ENCODE data around the gene SNRNP70.
"Not testable (repeated sequence)": the region's sequence is repeated elsewhere in the genome, so short reads cannot be mapped to it uniquely, and the experiment has no call there.

The SNRNP70 gene

DNA sequence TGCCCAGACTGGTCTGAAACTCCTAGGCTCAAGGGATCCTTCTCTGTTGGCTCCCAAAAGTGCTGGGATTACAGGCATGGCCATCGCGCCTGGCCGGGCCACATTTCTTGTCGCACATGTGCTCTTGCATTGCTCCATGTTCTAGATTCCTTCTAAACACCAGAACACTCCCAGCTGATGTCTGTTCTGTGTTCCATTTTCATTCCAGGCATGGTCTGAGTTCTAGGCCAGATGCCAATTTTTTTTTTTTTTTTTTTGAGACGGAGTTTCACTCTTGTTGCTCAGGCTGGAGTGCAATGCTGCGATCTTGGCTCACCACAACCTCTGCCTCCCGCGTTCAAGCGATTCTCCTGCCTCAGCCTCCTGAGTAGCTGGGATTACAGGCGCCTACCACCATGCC lies 36.6 kb downstream of the SNRNP70 start:
- DNase-seq, result not testable (repeated sequence)

GRCh38 chr19:49123285-49123684 lies 38.0 kb downstream of the SNRNP70 start:
- DNase-seq, result not testable (repeated sequence)

DNA sequence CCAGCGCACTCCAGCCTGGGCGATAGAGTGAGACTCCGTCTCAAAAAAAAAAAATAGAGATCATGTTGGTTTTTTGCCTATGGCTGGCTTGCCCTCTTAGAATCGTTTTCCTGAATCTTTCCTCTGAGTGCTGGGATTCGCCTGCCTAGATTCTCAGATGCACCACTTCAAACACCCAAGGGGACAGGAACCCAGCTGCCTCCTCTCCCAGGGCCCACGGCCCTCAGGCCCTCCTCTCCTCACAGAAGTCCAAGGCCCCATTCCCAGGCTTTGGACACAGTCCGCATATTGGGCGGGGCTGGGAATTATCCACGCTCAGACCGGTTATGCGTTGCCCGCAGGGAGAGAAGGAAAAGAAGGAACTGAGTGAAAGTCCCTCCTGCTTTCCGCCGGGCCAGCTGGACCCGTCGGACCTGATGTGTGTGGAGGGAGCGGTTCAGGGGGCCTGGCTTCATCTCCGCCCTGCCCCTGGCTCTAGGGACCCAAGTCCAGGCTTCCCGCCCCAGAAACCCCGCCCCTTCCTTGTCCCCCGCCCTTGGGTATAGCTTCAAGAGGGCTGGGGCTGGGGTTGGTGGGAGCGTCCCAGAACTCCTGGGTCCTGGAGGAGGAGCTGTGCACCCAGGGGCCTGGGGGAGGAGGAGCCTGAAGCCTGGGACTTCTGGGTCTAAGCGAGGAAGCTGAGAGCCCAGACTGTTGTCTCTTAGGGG lies 39.9 kb downstream of the SNRNP70 start:
- DNase-seq, result no peak

- DNase-seq, result no peak
Measured at GRCh38 chr19:49126575-49126974, 41.3 kb downstream of the SNRNP70 start.

GRCh38 chr19:49127225-49127624 lies 42.0 kb downstream of the SNRNP70 start:
- DNase-seq, result not testable (repeated sequence)

DNA sequence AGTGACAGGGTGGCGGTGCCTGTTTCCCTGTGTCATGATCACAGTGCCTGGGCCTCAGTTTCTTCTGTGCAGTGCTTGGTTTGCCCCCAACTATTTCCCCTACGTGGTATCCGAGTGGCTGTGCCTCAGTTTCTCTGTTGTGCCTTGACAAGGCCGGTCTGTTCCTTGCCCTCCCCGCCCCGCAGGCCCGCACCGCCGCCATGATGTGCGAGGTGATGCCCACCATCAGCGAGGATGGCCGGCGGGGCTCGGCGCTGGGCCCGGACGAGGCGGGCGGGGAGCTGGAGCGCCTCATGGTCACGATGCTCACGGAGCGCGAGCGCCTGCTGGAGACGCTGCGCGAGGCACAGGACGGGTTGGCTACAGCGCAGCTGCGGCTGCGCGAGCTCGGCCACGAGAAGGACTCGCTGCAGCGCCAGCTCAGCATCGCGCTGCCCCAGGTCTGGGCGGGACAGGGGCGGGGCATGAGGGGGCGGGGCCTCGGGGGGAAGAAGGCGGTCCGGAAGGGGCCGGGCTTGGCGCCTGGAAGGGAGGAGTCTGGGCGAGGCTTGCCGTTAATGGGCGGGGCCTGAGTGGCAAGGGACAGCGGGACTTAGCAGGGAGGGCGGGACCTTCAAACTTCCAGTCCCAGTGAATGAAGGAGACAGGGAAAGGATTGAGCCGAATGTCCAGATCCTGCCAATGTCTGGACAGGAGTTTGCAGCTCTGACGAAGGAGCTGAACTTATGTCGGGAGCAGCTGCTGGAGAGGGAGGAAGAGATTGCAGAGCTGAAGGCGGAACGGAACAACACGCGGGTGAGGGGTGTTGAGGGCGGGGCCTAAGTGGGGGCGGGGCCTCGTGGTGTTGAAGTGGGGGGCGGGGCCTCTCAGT lies 42.7 kb downstream of the SNRNP70 start:
- peak; percentile 93 to 100 (median 98) for DNase-seq

DNA sequence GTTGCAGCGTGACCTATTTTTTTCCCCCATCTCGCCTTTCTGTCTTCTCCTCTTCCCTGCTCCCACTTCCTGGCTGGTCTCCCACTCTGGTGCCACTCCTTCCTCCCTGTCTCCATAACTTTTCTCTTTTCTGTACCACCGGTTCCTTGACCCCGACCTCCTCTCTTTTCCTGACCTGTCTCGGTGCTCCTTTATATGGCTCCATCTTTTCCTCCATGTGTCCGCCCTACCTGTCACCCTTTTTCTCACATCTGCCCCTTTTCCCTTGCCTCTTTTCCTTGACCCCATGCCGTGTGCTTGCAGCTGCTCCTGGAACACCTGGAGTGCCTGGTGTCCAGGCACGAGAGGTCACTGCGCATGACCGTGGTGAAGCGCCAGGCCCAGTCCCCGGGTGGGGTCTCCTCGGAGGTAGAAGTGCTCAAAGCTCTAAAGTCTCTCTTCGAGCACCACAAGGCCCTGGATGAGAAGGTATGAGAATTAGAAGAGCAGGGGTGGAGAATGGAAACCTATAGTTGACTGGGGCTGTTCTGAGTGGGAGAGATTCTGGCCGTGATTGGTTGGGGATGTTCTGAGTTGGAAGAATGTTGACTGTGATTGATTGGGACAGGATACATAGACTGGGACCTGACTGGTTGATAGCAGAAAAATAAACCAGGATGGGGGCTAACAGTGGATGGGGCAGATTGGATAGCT lies 43.4 kb downstream of the SNRNP70 start:
- peak in 1 of 3 experiments; percentile 79 for DNase-seq

DNA sequence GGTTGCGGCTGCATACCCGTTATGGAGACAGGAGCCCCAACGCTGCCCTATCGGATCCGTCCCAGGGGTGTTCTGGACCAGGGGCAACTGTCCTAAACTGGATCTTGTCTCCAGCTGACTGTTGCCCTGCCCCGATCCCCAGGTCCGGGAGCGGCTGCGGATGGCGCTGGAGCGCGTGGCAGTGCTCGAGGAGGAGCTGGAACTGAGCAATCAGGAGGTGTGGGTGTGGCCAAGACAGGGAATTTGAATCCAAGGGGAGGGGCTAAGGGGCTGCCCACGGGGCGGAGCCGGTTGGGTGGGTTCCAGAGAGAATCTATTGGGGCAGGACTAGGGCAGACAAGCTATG lies 44.0 kb downstream of the SNRNP70 start:
- DNase-seq, result peak in 1 of 3 experiments; percentile 74

GRCh38 chr19:49130325-49130724 lies 45.1 kb downstream of the SNRNP70 start:
- no peak for DNase-seq

GRCh38 chr19:49132974-49133609 lies 47.8 kb downstream of the SNRNP70 start:
- peak; percentile 71 to 90 (median 76) for DNase-seq

DNA sequence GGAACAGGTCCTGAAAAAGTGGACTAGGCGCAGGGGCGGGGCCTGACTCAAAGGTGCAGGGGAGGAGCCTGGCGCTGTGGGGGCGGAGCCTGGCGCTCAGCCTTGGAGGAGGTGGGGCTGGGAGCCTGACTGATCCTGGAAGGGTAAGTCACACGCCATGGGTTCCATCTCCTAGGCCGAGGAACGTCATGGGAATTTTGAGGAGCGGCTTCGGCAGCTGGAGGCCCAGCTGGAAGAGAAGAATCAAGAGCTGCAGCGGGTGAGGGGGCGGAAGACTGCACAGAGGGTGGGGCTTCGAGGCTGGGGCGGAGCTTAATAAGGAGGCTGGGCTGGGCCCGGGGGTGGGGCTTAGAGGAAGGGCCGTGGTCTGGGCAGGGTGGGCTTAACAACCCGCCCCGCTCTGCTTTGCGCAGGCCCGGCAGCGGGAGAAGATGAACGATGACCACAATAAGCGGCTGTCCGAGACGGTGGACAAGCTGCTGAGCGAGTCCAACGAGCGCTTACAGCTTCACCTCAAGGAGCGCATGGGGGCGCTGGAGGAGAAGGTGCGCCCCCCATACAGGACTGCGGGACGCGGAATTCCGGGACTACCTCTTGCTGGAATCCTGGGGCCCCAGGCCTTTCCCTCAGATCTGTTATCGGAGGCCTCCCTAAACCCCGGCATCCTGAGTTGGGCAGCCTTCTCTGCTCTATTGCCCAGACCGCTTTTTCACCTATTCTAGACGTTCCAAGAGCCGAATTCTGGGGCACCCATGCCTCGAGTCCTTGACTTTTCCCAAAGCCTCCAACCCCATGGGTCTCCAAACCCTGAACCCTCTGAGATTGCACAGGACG lies 48.6 kb downstream of the SNRNP70 start:
- DNase-seq, result peak; percentile 68 to 88 (median 76)

DNA sequence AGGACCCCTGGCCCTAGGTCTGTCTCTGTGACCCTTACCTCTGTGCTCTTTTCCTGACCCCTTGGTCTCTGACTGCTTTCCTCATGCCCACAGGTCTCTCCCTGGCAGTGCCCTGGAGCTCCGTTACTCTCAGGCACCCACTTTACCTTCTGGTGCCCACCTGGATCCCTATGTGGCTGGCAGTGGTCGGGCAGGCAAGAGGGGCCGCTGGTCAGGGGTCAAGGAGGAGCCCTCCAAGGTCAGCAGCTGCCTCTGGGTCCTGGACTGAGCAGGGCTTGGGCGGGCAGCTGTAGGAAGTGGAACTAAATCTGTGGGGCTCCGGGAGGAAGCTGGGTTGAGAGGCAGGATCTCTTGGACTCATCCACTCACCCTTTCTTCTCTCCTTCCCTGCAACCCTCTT lies 50.4 kb downstream of the SNRNP70 start:
- DNase-seq, result no peak

GRCh38 chr19:49136771-49137171 lies 51.5 kb downstream of the SNRNP70 start:
- no peak for DNase-seq

DNA sequence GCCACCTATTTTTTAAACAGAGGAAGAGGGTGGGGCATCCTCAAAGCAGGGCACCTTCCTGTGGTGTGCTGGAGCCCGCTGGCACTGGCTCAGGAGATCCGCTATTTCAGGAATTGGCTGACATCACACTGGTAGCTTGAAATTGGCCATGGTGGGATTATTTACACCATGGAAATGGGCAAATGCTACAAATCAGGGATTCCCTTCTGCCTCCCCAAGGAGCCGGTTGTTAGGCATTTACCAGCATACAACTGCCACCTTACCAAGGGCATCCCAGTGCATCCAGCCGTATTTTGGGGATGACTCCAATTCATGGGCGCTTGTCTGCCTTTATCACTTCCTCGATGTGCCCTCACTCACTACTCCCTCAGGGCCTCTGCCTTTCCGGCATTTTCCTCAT lies 55.7 kb downstream of the SNRNP70 start:
- no peak for DNase-seq

GRCh38 chr19:49141352-49141751 lies 56.1 kb downstream of the SNRNP70 start:
- DNase-seq, result no peak

DNA sequence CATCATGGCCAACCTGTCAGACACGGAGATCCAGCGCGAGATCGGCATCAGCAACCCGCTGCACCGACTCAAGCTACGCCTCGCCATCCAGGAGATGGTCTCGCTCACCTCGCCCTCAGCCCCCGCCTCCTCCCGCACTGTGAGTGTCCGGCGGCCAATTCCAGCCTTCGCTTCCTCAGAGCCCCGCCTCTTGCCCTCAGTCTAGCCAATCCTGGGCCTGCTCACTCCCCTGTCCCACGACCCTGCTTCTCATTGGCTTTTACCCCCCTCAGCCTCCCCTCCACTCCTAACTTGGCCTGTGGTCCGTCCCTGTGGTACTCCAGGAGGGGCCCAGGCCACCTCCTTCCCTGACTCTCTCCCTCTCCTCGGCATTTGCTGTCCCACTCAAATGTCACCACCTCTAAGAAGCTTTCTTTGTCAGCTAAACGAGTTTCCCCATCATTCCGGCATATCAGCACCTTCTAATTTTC lies 57.6 kb downstream of the SNRNP70 start:
- peak in 1 of 3 experiments; percentile 24 for DNase-seq

DNA sequence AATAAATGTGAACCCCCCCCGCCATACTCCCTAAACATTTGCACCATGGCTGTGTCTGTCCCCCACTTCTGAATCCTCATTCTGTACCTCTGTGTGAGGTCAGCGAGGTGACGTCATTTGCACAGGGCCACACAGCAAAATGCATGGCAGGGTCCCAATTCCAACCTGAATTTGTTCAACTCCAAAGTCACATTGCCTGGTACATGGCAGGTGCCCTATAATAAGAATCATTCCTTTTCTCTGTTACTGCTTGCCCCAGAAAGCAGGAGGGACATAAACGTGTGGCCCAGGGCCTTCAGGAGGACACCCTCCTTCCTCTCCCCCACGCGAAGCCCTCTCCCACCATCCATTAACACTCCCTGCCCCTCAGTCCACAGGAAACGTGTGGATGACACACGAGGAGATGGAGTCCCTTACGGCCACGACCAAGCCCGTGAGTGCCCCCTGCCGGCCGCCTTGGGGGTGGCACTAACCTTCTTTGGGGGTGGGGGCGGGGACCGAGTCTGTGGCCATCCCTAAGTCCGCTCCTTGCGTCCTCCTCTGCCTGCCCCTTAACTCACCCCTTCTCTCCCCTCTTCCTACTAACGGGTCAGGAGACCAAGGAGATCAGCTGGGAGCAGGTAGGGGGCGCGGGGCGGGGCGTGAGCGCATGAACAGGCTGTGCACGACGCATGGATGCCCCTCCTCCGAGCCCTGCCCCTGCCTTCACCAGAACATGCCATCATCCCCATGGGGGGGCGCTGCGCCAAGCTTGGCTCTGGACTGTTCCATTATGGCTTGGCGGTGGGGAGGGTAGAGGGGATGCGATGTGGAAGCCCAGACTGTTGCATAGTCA lies 60.5 kb downstream of the SNRNP70 start:
- DNase-seq, result peak; percentile 18 to 64 (median 34)

GRCh38 chr19:49146408-49146770 lies 61.1 kb downstream of the SNRNP70 start:
- DNase-seq, result not testable (repeated sequence)

GRCh38 chr19:49148044-49148682 lies 62.9 kb downstream of the SNRNP70 start:
- no peak for DNase-seq

Measured in NCI-H1417 (cell line).